ENCODE results near the gene SGCE.
A peak's percentile ranks its signal among the peaks of the same experiment; 100 is the strongest.

SGCE gene

GRCh38 chr7:94671444-94672235 lies 15.7 kb upstream of the SGCE start:
- Histone ChIP-seq H3K9me3 (ENCODE audit: low read length) (no peaks in the 10 kb centered on the region), H2AFZ (ENCODE audit: low read depth, low read length) (no peak overlapping the region), H3K4me1 (ENCODE audit: insufficient read depth, low read length) (no peaks in the 10 kb centered on the region), H3K27me3 (ENCODE audit: insufficient read depth, low read length) (no peaks in the 10 kb centered on the region), H3K4me3 (ENCODE audit: low read length) (no peak overlapping the region), H3K36me3 (ENCODE audit: insufficient read depth, low read length) (peaks cover 3% of the 10 kb centered on the region)

- Histone ChIP-seq H2AFZ (ENCODE audit: low read depth, low read length) (no peak overlapping the region), H3K4me1 (ENCODE audit: insufficient read depth, low read length) (no peaks in the 10 kb centered on the region), H3K9me3 (ENCODE audit: low read length) (peaks cover 3% of the 10 kb centered on the region), H3K27me3 (ENCODE audit: insufficient read depth, low read length) (no peaks in the 10 kb centered on the region), H3K36me3 (ENCODE audit: insufficient read depth, low read length) (peaks cover 13% of the 10 kb centered on the region), H3K4me3 (ENCODE audit: low read length) (no peak overlapping the region)
Measured at GRCh38 chr7:94669773-94670495, 14.0 kb upstream of the SGCE start.

- H3K36me3 ChIP-seq (ENCODE audit: insufficient read depth, low read length), result peaks cover 30% of the 10 kb centered on the region
Measured at GRCh38 chr7:94666879-94667587, 11.1 kb upstream of the SGCE start.

GRCh38 chr7:94665426-94665825 lies 9.5 kb upstream of the SGCE start:
- H3K36me3 ChIP-seq (ENCODE audit: insufficient read depth, low read length), result peaks cover 30% of the 10 kb centered on the region
- peaks cover 7% of the 10 kb centered on the region for H3K4me1 ChIP-seq (ENCODE audit: insufficient read depth, low read length)
- H3K27me3 ChIP-seq (ENCODE audit: insufficient read depth, low read length), result no peaks in the 10 kb centered on the region
- peaks cover 20% of the 10 kb centered on the region for H3K9me3 ChIP-seq (ENCODE audit: low read length)
- H3K4me3 ChIP-seq (ENCODE audit: low read length), result no peak overlapping the region
- H2AFZ ChIP-seq (ENCODE audit: low read depth, low read length), result no peak overlapping the region

More at GRCh38 chr7:94666879-94667587, 11.1 kb upstream of the SGCE start:
- H3K9me3 ChIP-seq (ENCODE audit: low read length), result peaks cover 20% of the 10 kb centered on the region
- H2AFZ ChIP-seq (ENCODE audit: low read depth, low read length), result no peak overlapping the region
- no peaks in the 10 kb centered on the region for H3K4me1 ChIP-seq (ENCODE audit: insufficient read depth, low read length)
- no peaks in the 10 kb centered on the region for H3K27me3 ChIP-seq (ENCODE audit: insufficient read depth, low read length)
- no peak overlapping the region for H3K4me3 ChIP-seq (ENCODE audit: low read length)

- no peaks in the 10 kb centered on the region for H3K27me3 ChIP-seq (ENCODE audit: insufficient read depth, low read length)
- no peak overlapping the region for H2AFZ ChIP-seq (ENCODE audit: low read depth, low read length)
- peaks cover 20% of the 10 kb centered on the region for H3K9me3 ChIP-seq (ENCODE audit: low read length)
- peaks cover 30% of the 10 kb centered on the region for H3K36me3 ChIP-seq (ENCODE audit: insufficient read depth, low read length)
- peaks cover 16% of the 10 kb centered on the region for H3K4me1 ChIP-seq (ENCODE audit: insufficient read depth, low read length)
- H3K4me3 ChIP-seq (ENCODE audit: low read length), result no peak overlapping the region
Measured at GRCh38 chr7:94664023-94664422, 8.1 kb upstream of the SGCE start.

- H3K9me3 ChIP-seq (ENCODE audit: low read length), result peaks cover 20% of the 10 kb centered on the region
- H3K4me1 ChIP-seq (ENCODE audit: insufficient read depth, low read length), result peaks cover 19% of the 10 kb centered on the region
- H3K36me3 ChIP-seq (ENCODE audit: insufficient read depth, low read length), result peaks cover 30% of the 10 kb centered on the region
- no peaks in the 10 kb centered on the region for H3K27me3 ChIP-seq (ENCODE audit: insufficient read depth, low read length)
- no peak overlapping the region for H3K4me3 ChIP-seq (ENCODE audit: low read length)
- no peak overlapping the region for H2AFZ ChIP-seq (ENCODE audit: low read depth, low read length)
Measured at GRCh38 chr7:94662548-94662947, 6.6 kb upstream of the SGCE start.

GRCh38 chr7:94660006-94660405 lies 4.1 kb upstream of the SGCE start:
- Histone ChIP-seq H3K9me3 (ENCODE audit: low read length) (peaks cover 18% of the 10 kb centered on the region), H3K4me3 (ENCODE audit: low read length) (peak overlapping the region; percentile 34), H2AFZ (ENCODE audit: low read depth, low read length) (no peak overlapping the region), H3K27me3 (ENCODE audit: insufficient read depth, low read length) (no peaks in the 10 kb centered on the region), H3K4me1 (ENCODE audit: insufficient read depth, low read length) (peaks cover 19% of the 10 kb centered on the region), H3K36me3 (ENCODE audit: insufficient read depth, low read length) (peaks cover 18% of the 10 kb centered on the region)

GRCh38 chr7:94658826-94659225 lies 2.9 kb upstream of the SGCE start:
- peaks cover 6% of the 10 kb centered on the region for H3K9me3 ChIP-seq (ENCODE audit: low read length)
- H2AFZ ChIP-seq (ENCODE audit: low read depth, low read length), result no peak overlapping the region
- H3K4me3 ChIP-seq (ENCODE audit: low read length), result peak overlapping the region; percentile 42
- no peaks in the 10 kb centered on the region for H3K27me3 ChIP-seq (ENCODE audit: insufficient read depth, low read length)
- peaks cover 19% of the 10 kb centered on the region for H3K4me1 ChIP-seq (ENCODE audit: insufficient read depth, low read length)
- H3K36me3 ChIP-seq (ENCODE audit: insufficient read depth, low read length), result peaks cover 7% of the 10 kb centered on the region

GRCh38 chr7:94657771-94658693 lies 2.1 kb upstream of the SGCE start:
- Histone ChIP-seq H2AFZ (ENCODE audit: low read depth, low read length) (no peak overlapping the region), H3K27me3 (ENCODE audit: insufficient read depth, low read length) (no peaks in the 10 kb centered on the region), H3K4me3 (ENCODE audit: low read length) (peak overlapping the region; percentile 76), H3K36me3 (ENCODE audit: insufficient read depth, low read length) (no peaks in the 10 kb centered on the region), H3K4me1 (ENCODE audit: insufficient read depth, low read length) (peaks cover 19% of the 10 kb centered on the region), H3K9me3 (ENCODE audit: low read length) (no peaks in the 10 kb centered on the region)

GRCh38 chr7:94656925-94657731 lies 1.2 kb upstream of the SGCE start:
- no peaks in the 10 kb centered on the region for H3K9me3 ChIP-seq (ENCODE audit: low read length)
- H3K36me3 ChIP-seq (ENCODE audit: insufficient read depth, low read length), result no peaks in the 10 kb centered on the region
- H2AFZ ChIP-seq (ENCODE audit: low read depth, low read length), result no peak overlapping the region
- H3K4me1 ChIP-seq (ENCODE audit: insufficient read depth, low read length), result peaks cover 25% of the 10 kb centered on the region
- H3K27me3 ChIP-seq (ENCODE audit: insufficient read depth, low read length), result no peaks in the 10 kb centered on the region
- H3K4me3 ChIP-seq (ENCODE audit: low read length), result peak overlapping the region; percentile 76

- Histone ChIP-seq H2AFZ (ENCODE audit: low read depth, low read length) (no peak overlapping the region), H3K4me1 (ENCODE audit: insufficient read depth, low read length) (peaks cover 28% of the 10 kb centered on the region), H3K27me3 (ENCODE audit: insufficient read depth, low read length) (no peaks in the 10 kb centered on the region), H3K9me3 (ENCODE audit: low read length) (no peaks in the 10 kb centered on the region), H3K4me3 (ENCODE audit: low read length) (peak overlapping the region; percentile 76), H3K36me3 (ENCODE audit: insufficient read depth, low read length) (no peaks in the 10 kb centered on the region)
Measured at GRCh38 chr7:94656658-94656924, 658 bp upstream of the SGCE start.

Data from neuron (in vitro differentiated cells).